Non-pigmented ciliary epithelial cell (primary cell): ENCODE measurements around the gene CCT4.
A peak's percentile ranks its signal among the peaks of the same experiment; 100 is the strongest.
"Not testable (repeated sequence)": the region's sequence is repeated elsewhere in the genome, so short reads cannot be mapped to it uniquely, and the experiment has no call there.

ENCODE experiments used
- DNase-seq: peaks from one replicate; pipeline ENCODE4 v3.0.0-alpha.2; 2010; ENCODE audit warnings: low read depth

Gene CCT4, protein sequence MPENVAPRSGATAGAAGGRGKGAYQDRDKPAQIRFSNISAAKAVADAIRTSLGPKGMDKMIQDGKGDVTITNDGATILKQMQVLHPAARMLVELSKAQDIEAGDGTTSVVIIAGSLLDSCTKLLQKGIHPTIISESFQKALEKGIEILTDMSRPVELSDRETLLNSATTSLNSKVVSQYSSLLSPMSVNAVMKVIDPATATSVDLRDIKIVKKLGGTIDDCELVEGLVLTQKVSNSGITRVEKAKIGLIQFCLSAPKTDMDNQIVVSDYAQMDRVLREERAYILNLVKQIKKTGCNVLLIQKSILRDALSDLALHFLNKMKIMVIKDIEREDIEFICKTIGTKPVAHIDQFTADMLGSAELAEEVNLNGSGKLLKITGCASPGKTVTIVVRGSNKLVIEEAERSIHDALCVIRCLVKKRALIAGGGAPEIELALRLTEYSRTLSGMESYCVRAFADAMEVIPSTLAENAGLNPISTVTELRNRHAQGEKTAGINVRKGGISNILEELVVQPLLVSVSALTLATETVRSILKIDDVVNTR

DNA sequence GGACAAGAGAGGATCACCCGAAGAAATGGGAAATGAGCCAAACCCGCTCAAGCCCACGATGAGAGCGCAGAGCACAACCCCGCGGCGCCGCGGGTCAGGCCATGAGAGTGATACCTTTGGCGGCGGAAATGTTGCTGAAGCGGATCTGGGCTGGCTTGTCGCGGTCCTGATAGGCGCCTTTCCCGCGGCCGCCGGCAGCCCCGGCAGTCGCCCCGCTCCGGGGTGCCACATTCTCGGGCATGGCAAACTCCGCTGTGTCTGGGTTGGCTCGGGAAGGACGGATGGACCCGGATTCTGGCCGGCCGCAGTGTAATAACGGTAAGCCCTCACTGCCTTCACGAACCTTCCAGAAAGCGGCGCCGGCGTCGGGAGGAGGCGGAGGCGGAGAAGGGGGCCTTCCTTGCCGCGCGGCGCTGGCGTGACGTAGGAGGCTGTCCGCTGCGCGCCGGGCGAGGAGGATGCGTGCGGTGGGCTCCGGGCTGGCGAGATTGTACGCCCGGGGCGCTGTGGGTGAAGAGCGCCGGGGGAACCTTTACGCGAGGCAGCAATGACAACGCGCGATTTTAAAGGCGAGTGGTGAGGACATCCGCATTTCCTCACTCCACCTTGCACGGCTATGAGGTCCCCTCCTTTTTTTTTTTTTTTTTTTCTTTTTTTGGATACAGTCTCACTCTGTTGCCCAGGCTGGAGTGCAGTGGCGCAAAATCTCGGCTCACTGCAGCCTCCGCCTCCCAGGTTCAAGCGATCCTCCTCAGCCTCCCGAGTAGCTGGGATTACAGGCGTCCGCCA, at the start of gene CCT4:
Gene CCT4 (minus strand): TSS at position 390 of the 789 bp plus-strand sequence. CDS start 149 bp downstream, at position 241.
- DNase-seq, result no peak

DNA sequence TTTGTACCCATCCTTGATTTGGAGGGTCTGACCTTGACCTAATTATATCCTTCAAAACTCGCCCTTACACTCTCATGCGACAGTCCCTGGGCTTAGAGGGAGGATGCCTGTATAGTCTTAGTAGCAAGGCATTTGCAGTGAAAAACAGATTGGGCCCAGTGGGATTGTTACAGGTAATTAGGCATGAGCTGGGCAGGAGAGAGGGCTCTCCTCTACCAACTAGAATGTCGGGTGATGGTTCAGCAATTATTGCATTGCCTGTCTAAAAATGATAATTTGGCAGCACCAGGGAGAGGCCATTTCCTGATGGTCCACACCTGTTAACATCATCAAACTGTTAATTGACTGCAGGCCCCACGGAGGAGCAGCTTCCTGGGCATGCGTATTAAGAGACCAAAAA, 49.4 kb upstream of the CCT4 start:
- no peak for DNase-seq

DNA sequence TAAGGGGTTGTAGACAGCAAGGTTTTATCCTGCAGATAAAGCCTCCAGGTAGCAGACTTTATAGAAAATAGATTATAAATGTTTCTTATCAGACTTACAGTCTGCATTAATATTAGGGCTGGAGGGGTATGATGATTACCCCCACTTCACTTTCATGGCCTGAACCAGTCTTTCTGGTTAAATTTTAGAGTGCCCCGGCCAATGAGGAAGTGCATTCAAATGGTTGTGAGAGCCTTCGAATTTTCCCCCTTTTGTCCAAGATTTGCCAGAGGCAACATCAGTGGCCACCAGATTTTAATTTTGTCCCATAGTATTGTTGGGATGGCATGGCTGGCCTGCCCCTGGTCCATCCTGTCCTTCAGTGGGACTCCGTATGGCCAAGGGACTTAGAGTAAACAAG, 48.6 kb upstream of the CCT4 start:
- DNase-seq, result no peak

DNA sequence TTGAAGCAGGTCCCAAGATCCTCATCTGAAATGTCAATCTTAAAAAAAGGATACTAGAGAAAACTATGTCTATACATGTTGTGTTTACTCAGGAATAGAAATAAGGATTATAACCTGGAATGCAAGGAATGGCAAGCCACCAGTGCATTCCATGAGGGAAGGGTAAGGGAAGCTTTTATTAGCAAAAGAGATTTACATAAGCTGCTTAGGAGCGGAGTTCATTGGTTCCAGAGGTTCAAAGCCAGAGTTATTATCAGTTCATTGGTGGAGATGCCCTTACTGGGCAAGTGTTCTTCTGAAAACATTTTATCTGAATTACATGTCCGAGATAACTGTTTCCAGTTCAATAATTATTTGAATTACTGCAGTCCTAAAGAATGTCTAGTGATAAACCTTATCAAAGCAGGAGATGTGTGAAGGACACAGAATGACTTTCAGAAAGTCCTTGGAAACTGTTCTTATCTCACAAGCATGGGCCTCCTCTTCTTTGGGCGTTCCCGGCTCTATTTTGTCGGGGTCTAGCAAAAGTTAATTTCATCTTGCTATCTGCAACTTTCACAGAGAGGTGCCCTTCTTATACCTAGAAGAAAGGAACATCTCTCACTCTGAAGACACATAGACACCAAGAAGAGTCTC, 40.5 kb upstream of the CCT4 start:
- DNase-seq, result peak; percentile 67

DNA sequence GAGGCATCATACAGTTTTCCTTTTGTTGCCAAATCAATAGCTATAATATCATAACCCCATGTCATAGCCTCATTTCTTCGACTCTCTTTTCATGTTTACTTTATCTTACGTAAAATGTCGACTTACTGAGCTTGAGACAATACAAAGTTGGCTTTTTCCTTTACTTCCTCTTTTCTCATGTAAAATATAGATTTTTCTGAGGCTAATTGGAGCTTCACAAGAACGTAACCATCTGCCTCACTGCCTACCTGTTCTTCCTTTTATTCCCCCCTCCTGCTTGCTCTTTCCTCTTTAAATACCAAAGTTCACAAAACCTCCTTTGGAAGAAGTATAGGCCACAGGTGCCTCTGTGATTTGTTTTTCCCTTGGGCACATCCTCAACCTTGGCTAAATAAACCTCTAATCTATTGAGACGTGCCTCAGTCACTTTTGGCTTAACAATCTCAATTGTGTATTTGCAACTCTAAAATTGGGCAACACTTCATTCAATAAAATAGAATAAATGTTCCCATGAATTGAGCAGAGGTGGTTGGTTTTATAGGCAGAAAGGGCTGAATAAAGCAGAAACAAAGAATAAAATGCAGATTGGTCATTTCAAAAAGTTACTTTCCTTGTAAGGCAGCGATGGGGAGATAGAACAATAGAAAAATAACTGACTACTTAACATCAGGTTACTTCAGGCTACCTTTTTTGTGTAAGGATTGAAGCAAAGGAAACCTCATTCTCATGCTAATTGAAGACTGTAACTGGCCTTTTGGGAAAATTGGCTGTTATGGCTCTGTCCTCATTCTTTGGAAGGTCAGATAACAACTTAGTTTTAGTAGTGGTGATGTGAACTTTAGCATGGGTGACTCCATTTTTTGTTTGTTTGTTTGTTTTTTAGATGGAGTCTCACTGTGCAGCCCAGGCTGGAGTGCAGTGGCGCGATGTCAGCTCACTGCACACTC, 38.3 kb upstream of the CCT4 start:
- no peak for DNase-seq

DNA sequence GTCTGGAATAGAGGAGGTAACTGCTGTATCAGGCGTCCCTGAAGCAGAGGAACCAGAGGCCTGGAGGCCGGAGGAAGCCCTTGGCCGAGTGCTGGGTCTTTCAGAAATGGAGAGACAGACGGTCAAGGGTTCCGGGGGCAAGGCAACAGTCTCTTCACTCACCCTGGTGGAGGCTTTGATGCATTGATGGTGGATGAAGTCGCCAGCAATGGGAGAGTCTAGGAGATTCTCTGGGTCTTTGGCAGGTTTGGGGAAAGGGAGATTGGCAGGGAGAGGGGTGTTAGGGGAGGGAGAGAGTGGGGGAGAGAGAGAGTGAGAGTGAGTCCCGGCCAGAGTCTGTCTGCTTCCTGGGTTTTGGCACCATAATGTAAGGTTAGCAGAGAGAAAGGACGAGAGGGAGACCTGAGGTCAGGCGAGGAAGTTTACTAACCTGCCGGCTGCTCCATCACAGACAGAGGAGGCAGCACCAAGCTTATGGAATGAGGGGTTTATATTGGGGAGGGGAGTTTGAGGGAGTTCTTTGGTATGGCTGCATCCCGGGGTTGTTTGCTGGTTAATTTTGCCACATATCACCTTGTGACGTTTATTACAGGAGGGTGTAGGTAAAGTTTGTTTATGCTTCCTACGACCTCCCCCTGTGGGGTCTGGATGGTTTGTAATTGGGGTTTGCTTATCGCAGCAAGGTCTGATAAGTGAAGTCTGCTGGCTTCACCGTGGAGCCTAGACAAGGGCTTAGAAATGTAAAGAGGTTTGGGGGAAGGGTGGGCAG, 36.6 kb upstream of the CCT4 start:
- DNase-seq, result no peak

DNA sequence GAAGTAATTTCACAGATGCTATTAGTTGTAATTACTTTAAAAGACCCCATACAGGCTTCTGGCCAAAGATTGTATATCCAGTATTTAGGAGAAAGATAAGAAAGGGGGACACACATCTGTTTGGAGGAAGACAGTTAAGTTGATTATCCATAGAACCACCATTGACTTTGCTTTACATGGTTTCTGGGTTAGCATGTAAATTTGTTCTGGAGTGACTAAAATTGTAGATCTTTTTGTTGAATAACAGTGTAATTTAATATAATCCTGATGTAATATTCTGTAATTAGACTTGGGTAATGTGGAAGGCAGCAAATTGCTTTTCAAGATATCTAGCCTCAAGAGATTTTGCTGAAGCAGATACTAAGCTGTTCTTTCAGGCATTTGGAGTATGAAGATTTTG, 34.3 kb upstream of the CCT4 start:
- DNase-seq, result no peak

DNA sequence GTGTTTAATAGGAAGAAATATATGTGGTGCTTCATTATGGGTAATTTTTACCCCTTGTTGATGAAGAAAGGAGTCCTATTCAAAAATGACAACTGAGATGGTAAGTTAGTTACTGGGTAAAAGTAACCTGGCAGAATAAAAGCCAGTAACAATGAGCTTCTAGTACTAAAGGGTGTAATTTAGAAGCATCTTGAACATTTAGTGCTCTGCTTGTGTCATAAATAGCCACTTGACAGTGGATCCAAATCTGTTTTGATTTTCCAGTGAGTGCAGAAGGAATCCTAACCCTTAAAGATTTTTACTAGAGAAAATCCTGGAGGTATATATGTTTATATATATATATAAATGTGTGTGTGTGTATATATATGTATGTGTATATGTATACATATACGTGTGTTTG, 32.1 kb upstream of the CCT4 start:
- DNase-seq, result no peak

DNA sequence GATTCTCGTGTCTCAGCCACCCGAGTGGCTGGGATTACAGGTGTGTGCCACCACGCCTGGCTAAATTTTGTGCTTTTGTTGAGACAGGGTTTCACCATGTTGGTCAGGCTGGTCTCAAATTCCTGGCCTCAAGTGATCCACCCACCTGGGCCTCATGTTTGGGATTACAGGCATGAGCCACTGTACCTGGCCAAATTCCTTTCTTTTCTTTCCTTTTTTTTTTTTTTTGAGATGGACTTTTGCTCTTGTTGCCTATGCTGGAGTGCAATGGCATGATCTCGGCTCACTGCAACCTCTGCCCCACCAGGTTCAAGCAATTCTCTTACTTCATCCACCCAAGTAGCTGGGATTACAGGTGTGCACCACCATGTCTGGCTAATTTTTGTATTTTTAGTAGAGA, 26.3 kb upstream of the CCT4 start:
- not testable (repeated sequence) for DNase-seq

DNA sequence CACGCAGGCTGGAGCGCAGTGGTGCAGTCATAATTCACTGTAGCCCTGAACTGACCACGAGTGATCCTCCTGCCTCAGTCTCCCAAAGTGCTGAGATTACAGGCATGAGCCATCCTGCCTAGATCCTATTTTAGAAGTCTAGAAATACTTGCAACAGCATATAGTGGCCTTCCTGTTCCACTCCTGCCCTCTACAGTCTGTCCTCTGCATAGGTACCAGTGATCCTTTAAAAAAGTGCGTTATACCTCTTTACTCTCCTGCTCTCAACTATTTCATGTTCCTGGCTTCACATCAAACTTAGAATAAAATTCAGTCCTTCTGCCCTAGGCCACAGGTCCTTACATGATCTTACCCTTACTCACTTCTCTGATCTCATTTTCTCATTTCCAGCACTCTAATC, 23.1 kb upstream of the CCT4 start:
- DNase-seq, result no peak

DNA sequence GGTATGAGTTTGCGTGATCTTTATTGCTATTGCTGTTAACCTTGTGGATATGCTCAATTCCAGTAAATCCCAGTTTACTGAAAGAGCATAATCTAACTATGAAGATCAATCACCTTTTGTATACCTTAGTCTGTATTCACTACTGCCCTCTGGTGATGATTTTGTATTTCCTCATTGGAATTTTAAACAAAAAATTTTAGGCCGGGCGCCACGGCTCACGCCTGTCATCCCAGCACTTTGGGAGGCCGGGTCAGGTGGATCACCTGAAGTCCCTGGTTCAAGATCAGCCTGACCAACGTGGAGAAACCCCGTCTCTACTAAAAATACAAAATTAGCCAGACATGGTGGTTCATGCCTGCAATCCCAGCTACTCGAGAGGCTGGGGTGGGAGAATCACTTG, 22.1 kb upstream of the CCT4 start:
- no peak for DNase-seq

DNA sequence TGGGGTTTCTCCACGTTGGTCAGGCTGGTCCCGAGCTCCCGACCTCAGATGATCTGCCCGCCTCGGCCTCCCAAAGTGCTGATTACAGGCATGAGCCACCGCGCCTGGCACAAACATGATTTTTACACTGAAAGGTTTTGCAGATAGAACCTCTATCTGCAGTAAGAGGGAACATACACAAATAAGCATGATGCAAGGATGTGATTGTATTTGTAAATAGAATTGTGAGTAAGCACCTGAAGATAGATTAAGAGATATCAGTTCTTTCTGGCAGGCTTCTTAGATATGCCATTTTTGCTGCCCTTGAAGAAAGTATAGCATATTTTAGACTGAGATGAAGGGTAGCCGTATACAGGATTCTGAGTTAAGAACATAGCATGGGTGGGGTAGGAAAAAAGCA, 20.7 kb upstream of the CCT4 start:
- DNase-seq, result no peak

DNA sequence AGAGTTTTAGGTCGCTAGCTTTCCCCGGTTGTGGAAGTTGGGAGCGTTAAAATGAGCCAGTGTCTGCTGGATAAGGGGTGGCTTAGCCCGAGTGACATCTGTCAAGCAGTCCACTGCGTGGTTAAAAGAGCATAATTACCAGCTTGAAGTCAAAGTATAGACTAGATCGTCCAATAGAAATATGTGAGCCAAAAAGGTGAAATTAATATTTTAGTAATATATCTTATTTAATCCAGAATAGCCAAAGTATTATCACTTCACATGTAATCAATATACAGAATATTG, 17.7 kb upstream of the CCT4 start:
- no peak for DNase-seq

DNA sequence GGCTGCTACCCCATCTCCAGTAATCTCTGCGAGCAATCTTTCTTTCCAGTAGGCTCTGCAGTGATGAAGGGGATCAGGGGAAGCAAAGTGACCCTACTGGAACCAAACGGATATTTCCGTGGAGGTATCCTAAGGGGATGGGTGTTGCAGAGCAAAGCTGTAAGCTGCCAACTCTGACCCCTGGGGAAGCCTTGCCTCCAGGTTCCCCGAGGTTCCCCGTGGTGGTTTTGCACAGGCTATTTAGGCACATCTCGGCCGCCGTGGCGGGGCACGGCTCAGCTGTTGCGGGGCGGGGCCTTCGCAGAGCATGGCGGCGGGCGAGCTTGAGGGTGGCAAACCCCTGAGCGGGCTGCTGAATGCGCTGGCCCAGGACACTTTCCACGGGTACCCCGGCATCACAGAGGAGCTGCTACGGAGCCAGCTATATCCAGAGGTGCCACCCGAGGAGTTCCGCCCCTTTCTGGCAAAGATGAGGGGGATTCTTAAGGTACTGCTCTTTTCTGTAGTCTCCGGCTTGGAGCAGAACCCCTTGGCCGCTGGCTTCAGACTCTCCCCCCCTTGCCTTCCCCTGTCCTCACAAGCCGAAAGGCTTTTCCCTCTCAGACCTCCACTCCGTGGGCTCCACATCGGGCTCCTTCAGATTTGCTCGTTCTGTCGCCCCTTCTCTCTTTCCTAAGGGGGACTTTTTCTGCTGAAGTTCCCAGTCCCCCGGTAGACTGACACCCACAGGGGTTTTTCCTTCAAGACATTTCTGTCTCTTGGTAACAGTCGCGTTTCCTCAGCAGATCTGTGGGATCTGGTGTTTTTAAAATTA, 17.1 kb upstream of the CCT4 start, which contains the start of gene COMMD1:
Gene COMMD1 (plus strand): TSS at position 303 of the 814 bp plus-strand sequence. CDS start 5 bp downstream, at position 308.
- no peak for DNase-seq

DNA sequence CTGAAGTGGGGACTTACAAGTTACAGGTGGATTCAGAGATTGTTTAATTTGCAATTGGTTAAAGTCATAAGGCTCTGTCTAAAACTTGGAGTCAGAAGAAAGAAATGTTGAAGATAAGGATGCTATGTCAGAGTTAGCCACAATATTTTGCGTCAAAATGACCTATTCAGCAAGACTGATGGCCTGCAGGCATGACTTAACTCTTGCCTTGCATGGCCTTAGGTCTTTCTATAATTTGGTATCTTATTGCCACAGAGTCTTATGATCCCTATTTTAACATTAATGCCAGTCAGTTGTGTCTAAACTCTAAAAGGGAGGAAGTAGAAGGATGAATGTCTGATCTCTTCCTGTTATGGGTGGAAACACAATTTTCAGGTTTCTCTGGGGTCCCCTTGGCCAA, 11.8 kb upstream of the CCT4 start:
- DNase-seq, result no peak

DNA sequence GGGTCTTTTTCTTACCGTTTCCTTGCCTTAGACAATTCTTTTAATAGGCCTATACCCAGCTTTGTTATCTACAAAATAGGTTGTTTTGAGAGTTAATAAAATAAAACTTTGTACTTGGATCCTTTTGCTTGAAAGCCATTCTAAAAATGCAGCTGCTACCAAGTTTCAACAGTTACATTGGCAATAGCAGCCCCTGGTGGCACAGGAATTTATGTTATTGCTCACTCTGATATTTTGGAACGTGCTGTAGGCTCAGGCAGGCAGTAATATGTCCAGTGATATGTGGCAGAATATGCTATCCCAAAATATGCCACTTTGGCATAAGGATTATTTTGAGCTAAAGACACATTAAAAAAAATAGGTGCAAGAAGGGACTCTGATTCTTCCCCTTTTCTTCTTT, 10.4 kb upstream of the CCT4 start:
- DNase-seq, result no peak

DNA sequence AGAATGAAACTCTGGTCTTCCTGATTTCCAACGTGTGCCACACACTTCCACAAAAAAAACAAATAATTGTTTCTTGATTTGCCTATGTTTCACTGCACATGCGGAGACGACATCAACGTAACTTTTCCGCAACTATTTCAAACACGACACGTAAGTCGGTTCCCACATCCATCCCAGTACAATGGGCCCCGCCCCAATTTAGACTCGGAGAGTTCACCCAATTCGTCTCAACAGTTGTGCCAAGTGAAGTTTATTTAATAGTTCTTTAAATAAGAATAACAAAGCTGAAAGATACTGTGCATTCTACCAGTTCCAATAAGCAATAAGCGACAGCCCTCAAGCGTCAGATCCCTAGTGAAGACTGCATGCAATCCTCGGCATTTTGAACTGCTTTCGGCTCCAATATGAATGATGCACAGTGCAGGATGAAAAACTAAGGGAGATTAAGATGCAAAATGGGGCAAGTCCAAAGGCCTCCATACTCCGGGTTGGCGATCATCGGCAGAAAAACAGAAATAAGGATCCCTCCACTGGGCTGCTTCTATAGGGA, 664 bp downstream of the CCT4 start:
- DNase-seq, result no peak

DNA sequence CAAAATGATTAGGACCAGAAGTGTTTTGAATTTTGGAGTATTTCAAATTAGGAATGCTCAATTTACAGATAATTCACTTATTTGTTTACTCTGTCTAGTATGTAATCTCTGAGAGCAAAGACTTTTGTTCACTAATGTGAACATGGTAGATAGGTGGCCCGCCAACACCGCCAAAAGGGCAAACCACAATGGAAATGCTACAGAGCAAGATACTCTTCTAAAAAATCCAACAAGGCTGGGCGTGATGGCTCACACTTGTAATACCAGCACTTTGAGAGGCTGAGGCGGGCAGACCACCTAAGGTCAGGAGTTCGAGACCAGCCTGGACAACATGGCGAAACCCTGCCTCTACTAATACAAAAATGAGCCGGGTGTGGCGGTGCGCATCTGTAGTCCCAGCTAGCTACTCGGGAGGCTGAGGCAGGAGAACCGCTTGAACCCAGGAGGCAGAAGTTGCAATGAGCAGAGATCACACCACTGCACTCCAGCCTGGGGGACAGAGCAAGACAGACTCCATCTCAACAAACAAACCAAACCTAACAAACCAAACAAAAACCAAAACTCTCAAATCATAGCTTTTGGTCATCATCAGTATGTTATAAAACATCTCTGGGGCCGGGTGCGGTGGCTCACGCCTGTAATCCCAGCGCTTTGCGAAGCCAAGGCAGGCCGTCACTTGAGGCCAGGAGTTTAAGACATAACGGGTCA, 2.4 kb downstream of the CCT4 start:
- DNase-seq, result no peak

DNA sequence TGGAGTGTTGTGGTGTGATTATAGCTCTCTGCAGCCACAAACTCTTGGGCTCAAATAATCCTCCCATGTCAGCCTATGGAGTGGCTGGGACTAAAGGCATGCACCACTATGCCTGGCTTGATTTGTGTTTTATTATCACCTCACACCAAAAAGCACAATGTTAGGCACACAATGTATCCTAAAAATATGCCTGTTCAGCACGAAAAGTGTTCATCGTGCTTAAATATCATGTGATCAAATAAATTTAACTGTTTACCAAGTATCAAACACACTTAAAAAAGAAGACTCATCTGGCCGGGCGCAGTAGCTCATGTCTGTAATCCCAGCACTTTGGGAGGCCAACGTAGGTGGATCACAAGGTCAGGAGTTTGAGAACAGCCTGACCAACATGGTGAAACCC, 5.6 kb downstream of the CCT4 start:
- no peak for DNase-seq
